DMS53 treated with DMSO at 0.1 percent for 48 hours (cell line): Measurements from ENCODE around the gene ZBTB9.
A peak's percentile ranks its signal among the peaks of the same experiment; 100 is the strongest.

ENCODE experiments used
- DNase-seq: peaks from one replicate; lab custom pipeline; 2025; ENCODE audit not compliant: unreplicated experiment; lab: John Stamatoyannopoulos, UW

Gene ZBTB9, protein sequence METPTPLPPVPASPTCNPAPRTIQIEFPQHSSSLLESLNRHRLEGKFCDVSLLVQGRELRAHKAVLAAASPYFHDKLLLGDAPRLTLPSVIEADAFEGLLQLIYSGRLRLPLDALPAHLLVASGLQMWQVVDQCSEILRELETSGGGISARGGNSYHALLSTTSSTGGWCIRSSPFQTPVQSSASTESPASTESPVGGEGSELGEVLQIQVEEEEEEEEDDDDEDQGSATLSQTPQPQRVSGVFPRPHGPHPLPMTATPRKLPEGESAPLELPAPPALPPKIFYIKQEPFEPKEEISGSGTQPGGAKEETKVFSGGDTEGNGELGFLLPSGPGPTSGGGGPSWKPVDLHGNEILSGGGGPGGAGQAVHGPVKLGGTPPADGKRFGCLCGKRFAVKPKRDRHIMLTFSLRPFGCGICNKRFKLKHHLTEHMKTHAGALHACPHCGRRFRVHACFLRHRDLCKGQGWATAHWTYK

DNA sequence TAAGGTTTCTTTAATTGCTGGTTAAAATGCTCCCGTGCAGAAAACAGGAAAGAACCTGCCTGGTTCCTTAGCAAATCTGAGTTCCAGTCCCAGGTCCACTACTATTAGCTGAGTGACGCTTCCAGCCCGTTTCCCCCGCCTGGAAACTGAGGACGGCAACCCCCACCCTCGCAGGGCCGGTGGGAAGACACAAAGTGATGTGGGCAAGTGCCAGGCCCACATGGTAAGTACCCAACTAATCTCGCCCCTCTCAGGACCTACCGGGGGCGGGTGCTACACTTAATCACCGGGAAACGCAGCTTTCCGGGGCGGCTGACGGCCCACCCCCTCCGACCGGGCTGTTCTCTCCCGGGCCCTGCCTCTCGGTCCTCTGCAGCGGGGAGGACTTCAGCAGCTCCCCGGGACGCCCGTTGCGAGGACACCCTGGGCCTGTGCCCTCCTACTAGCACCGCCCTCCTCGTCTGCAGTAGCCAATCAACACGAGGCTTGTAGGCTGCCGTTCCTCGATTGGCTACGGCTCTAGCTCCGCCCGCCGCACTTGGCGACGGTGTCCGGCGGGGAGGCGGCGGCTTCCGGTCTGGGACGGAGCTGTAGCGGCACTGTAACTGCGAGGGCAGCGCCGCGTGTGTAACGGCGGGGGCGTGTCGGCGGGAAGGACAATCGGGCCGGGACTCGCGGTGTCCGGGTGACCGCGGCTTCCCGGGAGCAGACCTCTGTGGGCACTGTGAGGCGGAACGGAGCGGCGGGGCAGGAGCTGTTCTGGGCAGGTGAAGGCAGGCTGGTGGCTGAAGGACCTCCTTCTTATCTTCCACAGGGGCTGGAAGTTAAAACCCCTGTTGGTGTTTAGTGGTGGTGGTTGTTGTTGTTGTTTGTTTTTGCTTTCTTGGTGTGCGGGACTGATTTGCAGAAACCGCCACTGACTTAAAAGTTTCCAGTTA is at the start of gene ZBTB9:
ZBTB9 (plus strand) TSS at position 568 of the 938 bp plus-strand sequence. CDS start 525 bp downstream, outside the sequence.
- DNase-seq: peak; percentile 98

DNA sequence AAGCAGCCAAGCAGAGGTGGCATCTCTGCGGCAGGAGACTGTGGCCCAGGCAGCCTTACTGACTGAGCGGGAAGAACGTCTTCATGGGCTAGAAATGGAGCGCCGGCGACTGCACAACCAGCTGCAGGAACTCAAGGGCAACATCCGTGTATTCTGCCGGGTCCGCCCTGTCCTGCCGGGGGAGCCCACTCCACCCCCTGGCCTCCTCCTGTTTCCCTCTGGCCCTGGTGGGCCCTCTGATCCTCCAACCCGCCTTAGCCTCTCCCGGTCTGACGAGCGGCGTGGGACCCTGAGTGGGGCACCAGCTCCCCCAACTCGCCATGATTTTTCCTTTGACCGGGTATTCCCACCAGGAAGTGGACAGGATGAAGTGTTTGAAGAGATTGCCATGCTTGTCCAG is 49.5 kb upstream of the ZBTB9 start:
- DNase-seq: no peak

DNA sequence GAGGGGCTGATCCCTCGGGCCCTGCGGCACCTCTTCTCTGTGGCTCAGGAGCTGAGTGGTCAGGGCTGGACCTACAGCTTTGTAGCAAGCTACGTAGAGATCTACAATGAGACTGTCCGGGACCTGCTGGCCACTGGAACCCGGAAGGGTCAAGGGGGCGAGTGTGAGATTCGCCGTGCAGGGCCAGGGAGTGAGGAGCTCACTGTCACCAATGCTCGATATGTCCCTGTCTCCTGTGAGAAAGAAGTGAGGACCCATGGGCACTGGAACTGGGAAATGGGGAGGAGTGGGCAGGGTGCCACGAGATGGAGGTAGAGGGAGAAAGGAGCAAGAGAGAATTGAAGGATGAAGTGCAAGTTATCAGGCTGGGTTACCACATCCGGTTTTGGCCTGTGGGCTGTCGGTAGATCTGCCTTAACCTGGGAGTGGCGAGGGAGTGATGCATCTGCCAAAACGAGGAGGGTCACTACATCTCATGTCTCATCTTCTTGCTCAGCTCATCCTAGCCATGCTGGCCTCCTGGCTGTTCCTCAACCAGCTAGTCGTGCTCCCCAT is 48.9 kb upstream of the ZBTB9 start:
- DNase-seq: no peak

DNA sequence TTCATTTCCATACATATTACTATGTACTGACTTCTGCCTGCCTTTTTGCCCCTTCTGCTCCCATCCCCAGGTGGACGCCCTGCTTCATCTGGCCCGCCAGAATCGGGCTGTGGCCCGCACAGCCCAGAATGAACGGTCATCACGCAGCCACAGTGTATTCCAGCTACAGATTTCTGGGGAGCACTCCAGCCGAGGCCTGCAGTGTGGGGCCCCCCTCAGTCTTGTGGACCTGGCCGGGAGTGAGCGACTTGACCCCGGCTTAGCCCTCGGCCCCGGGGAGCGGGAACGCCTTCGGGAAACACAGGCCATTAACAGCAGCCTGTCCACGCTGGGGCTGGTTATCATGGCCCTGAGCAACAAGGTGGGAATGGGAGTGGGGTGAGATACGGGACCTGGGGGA is 48.2 kb upstream of the ZBTB9 start:
- DNase-seq: no peak

DNA sequence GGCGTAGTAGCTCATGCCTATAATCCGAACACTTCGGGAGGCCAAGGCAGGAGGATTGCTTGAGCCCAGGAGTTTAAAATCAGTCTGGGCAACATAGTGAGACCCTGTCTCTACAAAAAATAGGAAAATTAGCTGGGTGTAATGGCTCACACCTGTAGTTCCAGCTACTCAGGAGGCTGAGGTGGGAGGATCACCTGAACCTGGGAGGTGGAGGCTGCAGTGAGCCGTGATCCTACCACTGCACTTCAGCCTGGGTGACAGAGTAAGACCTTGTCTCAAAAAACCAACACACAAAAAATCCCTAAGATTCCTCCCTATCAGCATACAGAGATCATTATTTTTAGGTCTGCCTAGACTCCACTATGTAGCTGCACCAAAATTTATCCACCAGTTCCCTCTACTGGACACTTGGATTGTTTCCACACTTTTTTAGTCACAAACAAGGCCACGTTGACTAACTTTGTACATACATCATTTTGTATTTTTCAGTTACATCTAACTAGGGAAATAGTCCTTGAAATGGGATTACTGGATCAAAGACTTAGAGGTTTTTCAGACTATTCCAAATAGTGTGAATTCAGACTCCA is 47.2 kb upstream of the ZBTB9 start:
- DNase-seq: no peak

DNA sequence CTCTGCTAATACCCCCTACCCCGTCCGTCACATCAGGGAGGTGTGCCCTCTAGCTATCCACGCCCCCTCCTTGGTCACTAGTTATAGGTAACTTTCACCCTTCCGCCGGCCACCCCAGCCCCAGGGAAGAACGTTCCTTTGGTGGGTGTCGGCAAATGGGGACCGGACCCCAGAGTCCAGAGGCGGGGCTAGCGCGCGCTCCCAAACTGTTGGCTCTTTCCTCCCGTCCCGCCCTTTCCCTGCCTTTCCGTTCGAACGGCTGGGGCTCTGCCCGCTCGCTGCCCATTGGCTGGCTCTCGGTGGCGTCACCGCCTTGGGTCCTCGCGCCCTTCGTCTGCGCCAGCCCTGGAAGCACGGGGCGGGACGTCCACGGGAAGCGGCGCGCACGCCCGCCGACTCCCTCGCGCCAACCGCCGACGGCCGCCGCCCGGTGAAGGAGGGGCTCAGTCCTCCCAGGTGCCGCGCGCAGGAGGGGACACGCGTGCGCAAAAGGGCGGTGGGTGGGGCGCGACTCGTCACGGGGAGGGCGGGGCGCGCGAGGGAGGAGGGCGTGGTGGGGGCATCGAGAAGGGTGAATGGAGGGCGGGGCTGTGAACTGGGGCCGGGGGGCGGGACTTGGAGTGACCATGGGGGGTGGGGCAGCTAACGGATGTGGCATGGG is 44.2 kb upstream of the ZBTB9 start:
- DNase-seq: peak; percentile 93

DNA sequence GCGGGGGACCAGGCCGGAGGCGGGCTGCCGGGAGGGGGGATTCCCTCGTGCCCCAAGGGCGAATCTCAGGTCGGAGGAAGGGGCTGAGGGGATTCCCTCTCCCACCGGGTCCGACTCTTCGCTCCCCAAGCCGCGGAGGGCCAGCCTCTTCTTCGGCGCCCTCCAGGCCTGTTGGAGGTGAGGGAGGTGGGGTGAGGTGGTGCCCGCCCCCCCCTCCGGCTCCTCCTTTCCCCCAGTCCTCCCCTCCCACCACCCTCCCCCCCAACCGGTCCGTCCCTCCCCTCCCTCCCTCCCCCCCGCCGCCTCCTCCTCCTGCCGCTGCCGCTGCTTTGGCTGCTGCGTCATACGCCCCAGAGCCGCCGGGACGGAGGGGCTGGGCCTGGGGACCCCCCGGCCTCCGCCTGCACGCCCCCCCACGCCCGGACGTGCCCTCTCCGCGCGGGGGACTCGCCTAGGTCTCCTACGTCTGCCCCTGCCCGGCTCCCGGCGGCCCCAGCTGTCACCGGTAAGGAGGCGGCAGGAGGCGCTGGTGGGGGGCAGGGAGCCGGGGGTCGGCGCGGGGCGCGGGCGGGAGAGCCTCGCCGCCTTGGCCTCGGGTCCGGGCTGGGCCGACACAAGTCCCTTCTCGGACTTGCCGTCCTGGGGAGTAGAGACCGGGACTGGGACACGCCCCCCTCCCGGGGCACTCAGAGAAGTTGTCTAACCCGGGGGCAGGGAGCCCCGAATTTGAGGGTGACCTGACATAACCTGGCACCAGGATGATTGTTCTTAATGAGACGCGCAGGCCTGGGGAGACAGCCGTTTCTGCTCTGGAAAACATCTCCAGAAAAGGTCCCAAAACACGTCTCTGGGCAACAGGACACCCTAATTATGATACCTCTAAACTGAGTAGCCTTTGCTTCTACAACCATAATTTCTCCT is 43.4 kb upstream of the ZBTB9 start, which contains the start of gene PHF1:
PHF1 (plus strand) TSS at position 304 of the 921 bp plus-strand sequence. CDS start 1,250 bp downstream, outside the sequence.
- DNase-seq: no peak

DNA sequence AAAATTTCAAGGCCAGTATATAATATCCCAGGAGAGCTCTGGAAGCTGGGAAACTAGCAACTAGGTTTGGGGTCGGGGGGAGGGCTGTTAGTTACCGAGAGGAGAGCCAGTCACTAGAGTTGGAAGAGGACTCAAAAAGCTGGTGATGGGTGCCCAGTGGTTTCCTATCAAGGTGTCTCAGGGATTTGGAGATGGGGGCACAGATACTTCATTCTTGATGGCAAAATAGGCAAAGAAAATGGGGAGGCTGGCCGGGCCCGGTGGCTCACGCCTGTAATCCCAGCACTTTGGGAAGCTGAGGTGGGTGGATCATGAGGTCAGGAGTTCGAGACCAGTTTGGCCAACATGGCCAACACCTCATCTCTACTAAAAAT is 42.8 kb upstream of the ZBTB9 start:
- DNase-seq: no peak

DNA sequence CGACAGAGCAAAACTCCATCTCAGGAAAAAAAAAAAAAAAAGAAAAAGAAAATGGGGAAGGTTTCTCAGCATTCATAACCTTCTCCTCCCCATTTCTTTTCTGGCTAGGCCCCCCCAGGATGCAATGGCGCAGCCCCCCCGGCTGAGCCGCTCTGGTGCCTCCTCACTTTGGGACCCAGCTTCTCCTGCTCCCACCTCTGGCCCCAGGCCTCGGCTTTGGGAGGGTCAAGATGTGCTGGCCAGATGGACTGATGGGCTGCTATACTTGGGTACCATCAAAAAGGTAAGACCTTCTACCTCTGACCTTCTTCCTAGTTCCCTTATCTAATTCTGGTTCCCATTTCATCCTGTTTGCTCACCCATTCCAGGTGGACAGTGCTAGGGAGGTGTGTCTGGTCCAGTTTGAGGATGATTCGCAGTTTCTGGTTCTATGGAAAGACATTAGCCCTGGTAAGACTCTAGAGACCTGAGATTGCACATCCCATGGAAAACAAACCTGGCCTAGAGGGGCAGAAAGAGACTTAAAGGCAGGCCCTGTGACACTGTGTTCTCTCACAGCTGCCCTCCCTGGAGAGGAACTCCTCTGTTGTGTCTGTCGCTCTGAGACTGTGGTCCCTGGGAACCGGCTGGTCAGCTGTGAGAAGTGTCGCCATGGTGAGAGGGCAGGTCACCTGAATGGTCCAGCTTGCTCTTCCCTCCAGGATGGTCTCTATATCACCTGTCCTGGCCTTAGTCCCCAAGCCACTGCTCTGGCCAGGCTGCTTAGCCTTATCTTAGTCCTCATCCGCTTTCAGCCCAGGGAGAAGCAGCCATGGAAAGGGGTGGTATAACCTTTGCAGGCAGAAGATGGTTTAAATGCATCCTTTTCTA is 42.0 kb upstream of the ZBTB9 start:
- no peak for DNase-seq

DNA sequence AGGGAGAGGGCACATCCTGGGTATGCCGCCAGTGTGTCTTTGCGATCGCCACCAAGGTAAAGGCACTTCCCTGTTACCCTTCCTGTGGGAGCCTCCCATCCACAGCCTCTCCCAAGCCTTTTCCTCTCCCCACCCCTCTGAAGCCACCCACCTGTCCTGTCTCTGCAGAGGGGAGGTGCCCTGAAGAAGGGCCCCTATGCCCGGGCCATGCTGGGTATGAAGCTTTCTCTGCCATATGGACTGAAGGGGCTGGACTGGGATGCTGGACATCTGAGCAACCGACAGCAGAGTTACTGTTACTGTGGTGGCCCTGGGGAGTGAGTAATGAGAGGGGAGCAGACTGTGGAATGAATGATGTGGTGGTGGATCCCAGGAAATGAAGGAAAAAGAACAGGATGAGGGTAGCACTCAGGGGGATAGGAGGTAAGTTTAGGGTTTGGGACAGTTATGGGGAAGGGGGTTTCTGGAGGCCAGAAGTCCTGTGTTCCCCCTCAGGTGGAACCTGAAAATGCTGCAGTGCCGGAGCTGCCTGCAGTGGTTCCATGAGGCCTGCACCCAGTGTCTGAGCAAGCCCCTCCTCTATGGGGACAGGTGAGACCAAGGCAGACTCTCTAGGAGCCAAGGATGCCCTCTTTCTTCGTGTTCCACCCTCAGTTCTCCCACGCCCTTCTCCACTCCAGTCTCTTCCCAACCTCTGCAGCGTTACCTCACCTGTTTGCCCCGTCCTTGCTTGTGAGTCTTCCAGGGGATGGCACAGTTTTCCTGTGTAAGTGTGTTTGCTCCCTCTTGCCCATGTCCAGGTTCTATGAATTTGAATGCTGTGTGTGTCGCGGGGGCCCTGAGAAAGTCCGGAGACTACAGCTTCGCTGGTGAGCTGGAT is 40.9 kb upstream of the ZBTB9 start:
- no peak for DNase-seq

DNA sequence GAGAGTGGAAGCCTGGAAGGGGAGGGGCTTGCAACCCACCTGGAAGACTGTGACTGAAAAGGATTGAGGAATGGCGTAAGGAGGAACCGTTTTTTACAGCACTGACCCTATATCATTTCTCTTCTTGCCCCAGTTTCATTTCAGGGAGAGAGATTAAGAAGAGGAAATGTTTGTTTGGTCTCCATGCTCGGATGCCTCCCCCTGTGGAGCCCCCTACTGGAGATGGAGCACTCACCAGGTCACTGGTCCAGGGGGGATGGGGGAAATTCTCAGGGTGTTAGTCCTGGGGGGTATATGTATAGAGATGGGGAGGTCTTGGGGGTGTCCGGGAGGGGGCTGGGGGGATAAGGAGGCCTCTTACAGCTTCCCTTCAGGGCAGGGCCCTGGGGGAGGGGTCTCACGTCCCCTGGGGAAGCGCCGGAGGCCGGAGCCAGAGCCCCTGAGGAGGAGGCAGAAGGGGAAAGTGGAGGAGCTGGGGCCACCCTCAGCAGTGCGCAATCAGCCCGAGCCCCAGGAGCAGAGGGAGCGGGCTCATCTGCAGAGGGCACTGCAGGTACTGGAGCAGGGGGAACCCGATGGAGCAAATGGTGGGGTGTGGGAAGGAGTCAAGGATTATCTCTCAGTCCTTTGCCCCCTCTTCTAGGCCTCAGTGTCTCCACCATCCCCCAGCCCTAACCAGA is 39.6 kb upstream of the ZBTB9 start:
- no peak for DNase-seq

DNA sequence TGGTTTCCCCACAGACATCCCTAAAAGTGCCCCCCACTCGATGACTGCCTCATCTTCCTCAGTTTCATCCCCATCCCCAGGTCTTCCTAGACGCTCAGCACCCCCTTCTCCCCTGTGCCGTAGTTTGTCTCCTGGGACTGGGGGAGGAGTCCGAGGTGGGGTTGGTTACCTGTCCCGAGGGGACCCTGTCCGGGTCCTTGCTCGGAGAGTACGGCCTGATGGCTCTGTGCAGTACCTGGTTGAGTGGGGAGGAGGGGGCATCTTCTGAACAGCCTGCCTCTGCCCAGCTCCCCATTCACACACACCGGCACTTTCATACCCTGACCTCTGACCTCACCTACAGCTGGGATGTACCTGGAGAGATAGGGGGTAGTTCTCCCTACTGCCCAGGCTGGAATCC is 38.5 kb upstream of the ZBTB9 start:
- no peak for DNase-seq

DNA sequence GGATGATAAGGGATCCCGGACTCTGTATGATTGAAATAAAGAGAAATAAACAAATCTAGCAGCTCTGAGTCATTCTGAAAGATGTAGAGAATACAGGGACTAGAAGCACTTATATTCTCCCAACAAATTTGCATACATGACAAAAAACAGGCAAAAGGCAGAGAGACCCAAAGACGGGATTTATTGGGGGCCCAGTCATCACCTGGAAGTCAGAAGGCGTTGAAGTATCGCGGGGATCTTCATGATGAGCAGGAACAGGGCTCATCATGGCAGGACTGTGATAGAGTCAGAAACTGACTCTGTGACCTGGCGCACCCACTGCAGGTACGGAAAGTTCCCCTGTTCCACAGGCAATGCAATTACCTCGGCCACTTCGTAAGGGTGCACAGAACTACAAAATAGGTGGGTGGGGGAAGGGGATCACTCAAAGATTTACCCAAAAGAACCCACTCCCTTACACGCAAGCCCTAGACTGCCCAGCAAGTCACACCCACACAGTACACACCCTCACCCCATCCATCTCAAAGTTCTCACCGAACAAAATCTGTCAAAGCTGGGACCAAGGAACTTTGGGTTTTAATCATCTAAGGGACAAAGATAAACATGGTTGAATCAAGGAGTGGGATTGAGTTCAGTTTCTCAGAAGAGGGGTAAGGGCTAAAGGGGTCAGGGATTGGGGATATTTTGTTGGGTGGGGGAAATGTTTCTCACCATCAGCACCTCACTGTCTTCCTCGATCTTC is 37.8 kb upstream of the ZBTB9 start:
- no peak for DNase-seq

DNA sequence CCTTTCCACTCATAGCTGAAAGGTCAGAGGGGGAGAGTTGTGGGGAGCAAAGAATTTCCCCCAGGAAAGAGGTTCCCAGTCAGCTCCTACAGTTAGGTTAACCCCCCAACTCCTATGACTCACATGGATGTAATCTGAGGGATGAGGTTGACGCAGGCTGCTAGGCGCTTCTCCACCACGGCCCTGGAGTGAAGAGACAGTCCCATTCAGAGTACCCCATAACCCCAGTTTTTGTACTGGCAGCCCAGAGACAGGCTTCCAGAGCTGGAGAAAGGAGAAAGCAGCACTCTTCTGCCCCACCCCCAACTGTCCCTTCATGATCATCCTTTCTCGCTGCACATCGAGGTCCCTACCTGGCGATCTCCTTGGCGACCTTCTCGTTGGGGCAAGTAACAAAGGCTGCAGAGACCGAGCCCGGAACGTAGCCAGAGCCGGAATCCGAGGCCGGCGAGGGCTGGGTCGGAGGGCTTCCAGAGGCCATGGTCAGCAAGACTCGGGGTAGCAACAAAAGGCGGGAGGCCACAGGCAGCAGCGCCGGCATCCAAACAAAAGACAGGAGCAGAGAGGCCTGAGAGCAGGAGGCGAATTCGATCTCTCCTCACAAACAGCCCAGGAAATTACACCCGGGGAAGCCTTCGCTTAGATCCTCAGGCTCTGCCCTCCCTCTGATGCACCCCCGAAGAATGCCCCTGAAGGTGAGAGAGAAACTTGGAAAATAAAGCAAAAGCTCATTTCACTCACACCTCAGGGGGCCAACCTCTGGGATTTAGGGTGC is 37.1 kb upstream of the ZBTB9 start:
- no peak for DNase-seq

DNA sequence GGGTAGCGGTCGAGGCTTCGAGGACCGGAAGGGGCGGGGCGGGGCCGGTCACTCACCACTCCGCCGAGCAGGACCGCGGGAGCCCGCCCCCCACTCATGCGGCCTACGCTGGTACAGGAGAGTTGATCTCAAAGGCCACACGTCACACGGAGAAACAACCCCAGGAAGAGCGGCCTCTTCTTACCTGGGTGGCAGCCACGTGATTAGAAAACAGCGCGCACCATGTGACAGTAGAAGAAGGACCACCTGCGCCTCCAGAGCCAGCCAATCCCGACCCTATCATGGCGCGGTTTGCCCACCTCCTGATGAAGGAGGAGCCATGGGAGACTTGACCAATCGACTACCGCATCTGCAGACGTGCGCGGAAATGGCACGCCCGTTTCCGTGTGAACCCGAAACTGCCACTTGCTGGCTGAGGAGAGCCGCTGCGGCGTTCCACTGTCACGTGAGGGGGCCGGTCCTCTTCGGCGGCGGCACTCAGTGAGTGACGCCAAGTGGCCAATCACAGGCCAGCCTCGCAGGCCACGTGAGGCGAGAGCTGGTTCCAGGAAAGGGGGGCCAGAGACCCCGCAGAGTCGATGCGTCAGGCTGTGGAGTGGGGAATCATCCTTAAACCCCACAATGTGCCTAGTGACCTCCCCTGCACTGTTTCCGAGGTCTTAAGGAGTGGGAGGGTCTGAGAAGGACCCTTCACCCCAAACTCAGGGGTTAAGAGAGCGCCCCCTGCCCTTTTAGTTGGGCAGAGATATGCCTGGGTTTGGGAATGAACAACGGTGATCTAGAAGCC is 36.3 kb upstream of the ZBTB9 start, which contains the start of gene CUTA:
CUTA (minus strand) TSS at position 205 of the 787 bp plus-strand sequence; CDS start at position 98, 107 bp downstream.
- peak; percentile 99 for DNase-seq
